Measurements from ENCODE around the gene ACSS1.

The ACSS1 gene

DNA sequence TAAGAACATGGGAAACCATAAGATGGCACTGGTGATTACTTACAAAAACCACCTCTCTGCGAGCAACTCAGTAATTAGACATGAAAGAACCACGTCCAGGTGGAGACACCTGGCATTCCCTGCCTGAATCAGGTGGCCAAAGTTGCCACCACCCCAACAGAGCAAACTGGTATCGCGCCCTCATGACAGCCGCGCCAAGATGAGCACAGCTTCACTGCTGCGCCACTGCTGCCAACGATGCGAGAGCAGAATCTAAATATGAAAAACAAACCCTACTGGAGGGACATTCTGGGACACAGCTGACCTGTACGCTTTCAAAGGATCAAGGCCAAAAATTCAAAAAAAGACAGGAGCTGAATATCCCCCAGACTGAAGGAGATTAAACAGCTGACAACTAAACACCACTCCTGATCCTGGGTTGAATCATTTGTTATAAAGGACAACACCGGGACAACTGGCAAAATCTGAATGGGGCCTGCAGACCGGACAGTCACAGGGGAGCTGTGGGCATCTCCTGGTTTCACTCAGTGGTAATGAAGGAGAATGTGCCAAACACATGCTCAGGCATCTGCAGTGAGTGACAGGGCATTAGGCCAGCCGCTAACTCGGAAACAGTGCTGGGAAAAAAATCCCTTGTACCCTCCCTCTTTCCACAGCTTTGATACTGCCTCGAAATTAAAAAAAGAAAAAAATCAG, 91.5 kb downstream of the ACSS1 start:
- H3K4me3 ChIP-seq (ENCODE audit: low read length): no peak overlapping the region
- TF ChIP-seq ZNF274 (IDR thresholded peaks at IDR 0.05; ENCODE audit: low read depth, low read length): no peak

DNA sequence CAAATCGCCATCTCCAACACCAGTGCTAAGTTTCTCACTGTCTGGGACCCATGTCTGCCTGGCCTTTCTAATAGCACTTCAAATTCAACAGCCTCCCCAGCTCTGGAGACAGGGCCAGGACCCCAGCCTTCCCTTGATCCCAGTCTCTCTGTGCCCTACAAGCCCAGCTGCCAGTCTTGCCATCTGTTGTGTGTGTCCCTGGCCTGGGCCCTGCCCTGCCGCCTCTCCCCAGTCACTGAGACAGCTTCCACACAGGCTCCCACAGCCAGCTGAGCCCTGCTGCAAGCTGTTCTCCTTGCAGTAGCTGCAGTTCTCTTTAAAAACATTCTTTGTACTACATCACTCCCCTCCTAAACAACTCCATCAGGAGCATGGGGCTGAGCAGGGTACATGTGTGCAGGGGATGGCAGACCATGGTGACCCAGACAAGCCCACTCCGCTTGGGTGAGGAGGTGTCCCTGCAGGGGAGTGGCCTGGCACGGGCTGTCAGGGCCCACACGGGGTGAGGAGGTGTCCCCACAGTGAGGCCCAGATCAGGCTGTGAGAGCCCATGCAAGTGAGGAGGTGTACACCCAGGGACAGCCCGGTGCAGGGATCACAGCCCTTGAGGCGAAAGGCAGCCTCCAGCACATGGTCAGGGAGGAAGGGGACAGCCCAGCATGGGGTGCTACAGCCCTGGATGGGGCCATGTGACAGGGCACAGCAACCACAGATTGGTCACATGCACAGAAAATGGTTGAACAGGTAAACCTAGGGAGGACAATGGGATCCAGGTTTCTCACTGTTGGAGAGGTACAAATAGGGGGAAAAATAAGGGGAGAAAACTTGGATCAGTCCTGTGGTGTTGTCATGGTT, 92.6 kb downstream of the ACSS1 start:
- no peak overlapping the region for H3K4me3 ChIP-seq (ENCODE audit: low read length)
- TF ChIP-seq ZNF274 (IDR thresholded peaks at IDR 0.05; ENCODE audit: low read depth, low read length): no peak

DNA sequence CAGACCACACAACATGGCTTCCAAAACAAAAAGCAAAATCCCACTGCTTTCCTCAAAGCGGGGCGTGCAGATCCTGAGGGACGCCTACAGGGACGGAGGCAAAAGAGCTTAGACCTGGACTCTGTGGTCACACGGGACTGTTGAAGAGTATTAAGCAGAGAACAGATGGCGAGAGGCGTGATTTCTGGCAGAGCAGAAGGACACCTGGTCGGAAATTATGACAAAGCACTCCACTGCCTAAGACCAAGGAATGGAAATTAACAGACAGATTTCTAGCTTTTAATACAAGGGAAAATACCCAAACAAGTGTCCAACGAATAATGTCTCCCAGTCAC, 93.5 kb downstream of the ACSS1 start:
- TF ChIP-seq ZNF274 (IDR thresholded peaks at IDR 0.05; ENCODE audit: low read depth, low read length): no peak
- no peak overlapping the region for H3K4me3 ChIP-seq (ENCODE audit: low read length)

DNA sequence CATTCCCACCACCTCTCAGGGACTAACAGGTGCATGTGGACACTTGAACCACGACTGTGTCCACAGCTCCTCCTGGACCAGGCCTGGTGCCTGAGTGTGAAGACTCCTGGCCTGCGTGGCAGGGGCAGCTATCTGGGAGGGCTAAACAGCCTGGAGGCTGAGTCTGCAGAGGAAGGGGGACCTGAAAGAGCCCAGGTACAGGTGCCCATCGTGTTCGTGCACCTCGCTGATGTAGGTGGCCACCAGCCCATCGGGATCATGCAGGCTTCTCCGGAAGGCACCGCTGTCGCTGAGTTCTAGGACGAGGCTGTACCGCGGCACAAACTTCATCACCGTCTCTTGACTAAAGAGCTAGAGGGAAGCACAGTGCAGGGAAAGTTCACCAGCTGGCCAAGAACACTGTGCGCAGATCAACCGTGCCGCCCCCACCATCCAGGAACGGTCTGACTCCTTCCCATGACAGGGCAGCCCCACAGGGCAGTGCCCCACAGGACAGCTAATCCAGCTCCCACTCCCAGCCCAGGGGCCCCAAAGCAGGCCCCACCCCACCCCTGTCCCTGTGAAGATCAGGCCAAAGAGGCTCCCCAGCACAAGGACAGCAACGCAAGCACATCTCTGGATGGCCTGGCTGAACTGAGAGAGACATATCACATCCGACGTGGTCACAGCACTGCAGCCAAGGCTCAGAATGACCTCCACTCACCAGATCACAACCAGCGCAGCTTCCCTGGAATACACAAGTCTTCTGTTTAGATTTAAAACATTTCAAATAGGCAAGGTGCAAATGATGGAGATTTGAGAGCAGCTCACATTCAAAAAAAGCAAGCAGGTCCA, 94.0 kb downstream of the ACSS1 start:
- no peak overlapping the region for H3K4me3 ChIP-seq (ENCODE audit: low read length)
- TF ChIP-seq ZNF274 (IDR thresholded peaks at IDR 0.05; ENCODE audit: low read depth, low read length): no peak

DNA sequence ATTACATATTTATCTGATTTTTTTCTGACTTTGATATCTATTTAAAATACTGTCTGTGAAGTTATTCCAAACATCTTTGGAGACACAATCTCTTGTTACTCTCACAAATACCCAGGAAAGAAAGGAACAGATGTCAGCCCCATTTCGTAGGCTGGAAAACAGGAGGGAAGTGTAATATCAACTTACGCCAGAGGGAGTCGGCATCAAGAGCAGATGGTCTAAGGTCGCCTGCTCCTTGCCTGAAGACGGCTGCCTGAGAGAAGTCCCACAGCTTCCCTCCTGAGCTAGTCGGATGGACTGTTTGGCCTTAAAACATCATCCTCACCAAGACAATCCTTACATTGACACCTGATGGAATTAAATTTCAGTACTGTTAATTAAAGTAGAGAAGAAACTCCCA, 95.4 kb downstream of the ACSS1 start:
- H3K4me3 ChIP-seq (ENCODE audit: low read length): no peak overlapping the region
- TF ChIP-seq ZNF274 (IDR thresholded peaks at IDR 0.05; ENCODE audit: low read depth, low read length): no peak

DNA sequence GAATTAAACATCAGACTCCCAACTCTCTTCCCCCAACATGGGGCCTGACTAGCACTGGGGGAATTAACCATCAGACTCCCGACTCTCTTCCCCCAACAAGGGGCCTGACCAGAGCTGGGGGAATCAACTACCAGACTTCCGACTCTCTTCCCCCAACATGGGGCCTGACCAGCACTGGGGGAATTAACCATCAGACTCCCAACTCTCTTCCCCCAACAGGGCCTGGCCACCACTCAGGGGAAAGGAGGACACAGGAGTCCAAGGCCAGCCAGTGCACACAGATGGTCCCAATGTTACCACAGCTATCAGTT, 95.8 kb downstream of the ACSS1 start:
- H3K4me3 ChIP-seq (ENCODE audit: low read length): no peak overlapping the region
- TF ChIP-seq ZNF274 (IDR thresholded peaks at IDR 0.05; ENCODE audit: low read depth, low read length): no peak

DNA sequence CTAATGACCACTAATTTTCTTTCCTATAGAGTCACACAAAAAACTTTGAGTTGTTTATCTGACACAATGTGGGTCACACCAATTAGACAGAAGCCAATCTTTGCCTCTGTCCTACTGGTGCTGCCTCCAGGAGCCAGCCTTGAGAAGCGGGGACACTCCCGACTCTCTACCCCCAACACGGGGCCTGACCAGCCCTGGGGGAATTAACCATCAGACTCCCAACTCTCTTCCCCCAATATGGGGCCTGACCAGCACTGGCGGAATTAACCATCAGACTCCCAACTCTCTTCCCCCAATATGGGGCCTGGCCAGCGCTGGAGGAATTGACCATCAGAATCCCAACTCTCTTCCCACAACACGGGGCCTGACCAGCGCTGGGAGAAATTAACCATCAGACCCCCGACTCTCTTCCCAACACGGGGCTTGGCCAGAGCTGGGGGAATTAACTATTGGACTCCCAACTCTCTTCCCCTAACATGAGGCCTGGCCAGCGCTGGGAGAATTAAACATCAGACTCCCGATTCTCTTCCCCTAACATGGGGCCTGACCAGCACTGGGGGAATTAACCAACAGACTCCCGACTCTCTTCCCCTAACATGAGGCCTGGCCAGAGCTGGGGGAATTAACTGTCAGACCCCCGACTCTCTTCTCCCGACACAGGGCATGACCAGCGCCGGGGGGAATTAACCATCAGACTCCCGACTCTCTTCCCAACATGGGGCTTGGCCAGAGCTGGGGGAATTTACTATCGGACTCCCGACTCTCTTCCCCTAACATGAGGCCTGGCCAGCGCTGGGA, 96.4 kb downstream of the ACSS1 start:
- no peak for TF ChIP-seq ZNF274 (IDR thresholded peaks at IDR 0.05; ENCODE audit: low read depth, low read length)
- no peak overlapping the region for H3K4me3 ChIP-seq (ENCODE audit: low read length)

DNA sequence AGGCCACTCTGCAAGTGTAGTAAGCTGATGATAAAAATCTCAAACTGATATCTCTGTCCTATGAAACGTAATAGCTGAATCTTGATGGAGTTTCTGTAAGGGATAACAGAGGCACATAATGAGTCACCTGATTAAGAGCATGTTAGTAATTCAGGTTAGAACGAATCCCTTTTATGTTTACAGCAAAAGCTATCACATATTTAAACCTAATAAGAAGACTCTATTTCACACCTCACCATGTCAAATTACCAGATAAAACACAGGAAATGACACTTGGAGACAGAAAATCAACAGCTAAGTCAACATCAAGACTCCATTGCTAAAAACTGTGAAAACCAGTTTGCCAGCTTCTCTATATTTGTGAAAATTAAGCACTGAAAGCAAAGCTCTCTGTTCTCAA, 97.1 kb downstream of the ACSS1 start:
- TF ChIP-seq ZNF274 (IDR thresholded peaks at IDR 0.05; ENCODE audit: low read depth, low read length): no peak
- H3K4me3 ChIP-seq (ENCODE audit: low read length): no peak overlapping the region

DNA sequence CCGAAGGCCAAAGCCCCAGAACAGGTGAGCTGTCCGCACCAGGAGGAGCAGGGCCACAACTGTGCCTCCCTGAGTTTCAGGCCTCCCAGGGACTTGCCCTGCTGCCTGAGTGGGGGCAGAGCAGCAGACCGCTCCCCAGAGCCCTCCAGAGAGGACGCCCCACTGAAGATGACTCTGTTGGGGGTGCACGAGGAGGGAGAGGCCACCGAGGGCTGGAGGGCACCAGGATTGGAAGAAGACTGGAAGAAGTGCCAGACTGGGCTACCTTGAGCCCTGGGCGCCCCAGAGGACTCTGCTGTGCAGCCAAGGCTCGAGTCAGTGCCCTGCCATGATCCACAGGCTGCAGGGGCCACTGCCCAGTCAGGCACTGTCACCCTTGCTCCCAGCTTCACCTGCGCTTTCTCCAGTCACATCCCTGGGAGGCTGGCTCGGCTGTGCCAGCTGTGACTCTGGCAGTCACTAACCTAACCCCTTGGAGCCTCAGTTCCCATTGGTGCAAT, 97.6 kb downstream of the ACSS1 start:
- no peak overlapping the region for H3K4me3 ChIP-seq (ENCODE audit: low read length)
- no peak for TF ChIP-seq ZNF274 (IDR thresholded peaks at IDR 0.05; ENCODE audit: low read depth, low read length)

DNA sequence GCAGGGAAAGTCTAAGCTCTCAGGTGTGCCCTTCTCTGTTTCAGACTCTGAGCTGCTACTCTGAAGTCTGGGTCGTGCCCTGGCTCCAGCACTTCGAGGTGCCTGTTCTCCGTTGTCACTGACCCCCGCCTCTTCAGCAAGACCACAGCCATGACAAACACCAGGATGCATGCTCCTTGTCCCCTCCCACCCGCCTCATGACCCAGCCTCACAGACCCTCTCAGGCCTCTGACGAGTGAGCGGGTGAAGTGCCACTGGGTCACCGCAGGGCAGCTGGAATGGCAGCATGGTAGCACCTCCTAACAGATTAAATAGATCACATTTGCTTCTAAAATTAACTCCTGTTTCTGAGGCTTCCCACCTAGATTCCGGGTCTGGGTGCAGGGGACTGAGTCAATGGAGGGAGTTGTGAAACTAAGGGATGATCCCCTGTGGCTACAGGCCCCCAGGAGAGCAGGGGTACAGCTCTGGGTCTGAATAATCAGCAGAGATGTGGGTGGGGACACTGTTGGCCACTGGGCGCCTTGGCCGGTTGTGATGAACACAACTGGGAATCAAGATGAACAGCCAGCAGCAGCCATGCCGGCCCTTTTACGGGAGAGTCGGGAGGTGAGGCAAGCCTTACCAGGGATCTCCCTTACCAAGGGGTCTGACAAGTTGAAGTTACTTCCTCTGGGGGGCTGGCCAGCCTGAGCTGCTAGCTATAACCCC, 98.2 kb downstream of the ACSS1 start:
- no peak for TF ChIP-seq ZNF274 (IDR thresholded peaks at IDR 0.05; ENCODE audit: low read depth, low read length)
- H3K4me3 ChIP-seq (ENCODE audit: low read length): no peak overlapping the region

DNA sequence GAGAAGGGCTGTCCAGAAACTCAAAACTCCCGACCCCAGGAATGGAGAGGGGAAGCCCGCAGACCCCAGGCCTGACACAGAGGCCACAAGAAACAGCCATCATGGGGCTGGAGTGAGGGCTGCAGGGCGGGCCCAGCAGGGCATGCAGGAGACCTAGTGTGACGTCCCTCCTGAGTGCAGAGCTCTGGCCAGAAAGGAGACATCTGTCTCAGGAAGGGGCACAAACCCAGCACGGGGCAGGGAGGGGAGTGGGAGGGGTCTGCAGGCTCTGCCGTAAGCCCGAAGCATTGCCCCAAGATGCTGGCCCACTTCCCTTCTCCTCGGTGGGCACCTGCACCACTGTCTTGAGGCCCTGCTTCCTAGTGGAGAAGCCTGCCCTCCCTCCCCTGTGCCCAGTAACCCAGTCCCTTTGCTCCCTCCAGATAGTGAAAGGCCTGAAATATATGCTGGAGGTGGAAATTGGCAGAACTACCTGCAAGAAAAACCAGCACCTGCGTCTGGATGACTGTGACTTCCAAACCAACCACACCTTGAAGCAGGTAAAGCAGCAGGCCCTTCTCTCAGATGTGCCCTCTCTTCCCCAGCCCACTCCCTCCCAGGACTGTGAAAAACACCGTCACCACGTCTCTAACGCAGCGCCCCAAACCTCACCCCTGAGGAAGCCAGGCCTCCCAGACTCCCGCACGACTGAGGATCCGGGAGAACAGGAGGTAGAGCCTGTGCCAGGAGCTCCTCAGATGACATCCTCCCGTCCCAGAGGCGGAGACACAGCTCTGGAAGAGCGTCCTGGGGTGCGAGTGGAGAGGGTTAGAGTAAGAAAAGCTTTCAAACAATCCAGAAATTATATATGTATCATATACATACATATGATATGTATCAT, 99.2 kb downstream of the ACSS1 start:
- no peak for TF ChIP-seq ZNF274 (IDR thresholded peaks at IDR 0.05; ENCODE audit: low read depth, low read length)
- no peak overlapping the region for H3K4me3 ChIP-seq (ENCODE audit: low read length)

DNA sequence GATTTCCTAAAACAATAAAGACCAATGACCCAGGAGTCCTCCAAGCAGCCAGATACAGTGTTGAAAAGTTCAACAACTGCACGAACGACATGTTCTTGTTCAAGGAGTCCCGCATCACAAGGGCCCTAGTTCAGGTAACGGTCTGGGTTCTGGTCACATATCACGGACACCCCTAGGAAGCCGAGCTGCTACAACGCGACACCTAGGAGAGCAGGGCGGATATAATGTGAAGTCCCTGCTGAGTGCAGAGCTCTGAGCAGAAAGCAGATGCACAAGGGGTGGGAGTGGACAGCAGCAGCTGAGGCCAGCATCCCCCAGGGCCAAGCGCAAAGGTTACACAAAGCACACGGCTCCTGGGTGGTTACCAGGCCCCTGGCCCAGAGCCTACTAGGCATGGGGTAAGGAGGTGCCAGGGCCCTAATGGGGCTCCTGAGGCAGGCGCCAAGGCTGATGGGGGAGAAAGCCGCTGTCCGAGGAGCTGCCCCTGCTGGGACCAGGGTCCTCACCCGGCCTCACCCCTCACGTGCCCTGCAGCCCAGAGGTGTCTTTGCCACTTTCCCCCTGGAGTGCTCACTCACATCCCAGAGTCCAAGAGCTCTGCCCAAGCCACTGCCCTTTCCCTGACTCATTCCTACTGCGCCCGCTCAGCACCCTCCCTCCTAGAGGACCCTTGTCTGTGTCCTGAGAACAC, 100.5 kb downstream of the ACSS1 start:
- no peak overlapping the region for H3K4me3 ChIP-seq (ENCODE audit: low read length)
- no peak for TF ChIP-seq ZNF274 (IDR thresholded peaks at IDR 0.05; ENCODE audit: low read depth, low read length)

Measured in GM08714 (cell line).